Kidney (tissue), 14 donors: ENCODE measurements around the gene ATP6V1A. TPM values are rescaled to one million over a fixed set of nuclear protein-coding genes. Genes with fewer than 3 reads are reported as not detected.

Source experiments
- DNase-seq, 5 donors: peaks; one replicate each; pipeline ENCODE4 v3.0.0-alpha.2; 2013 to 2020
- FAIRE-seq: peaks from 2 replicates; lab custom pipeline; 2012; peaks lifted over from hg19 to GRCh38; lab: Jason Lieb, UNC
- H3K27ac ChIP-seq, 2 donors: one replicate each; pipeline ENCODE4 v1.7.0; 2013; ENCODE audit warnings: low read depth in 2 of 2, low read length in 2 of 2, inconsistent platforms in 1 of 2
- H3K27me3 ChIP-seq: one replicate; pipeline ENCODE4 v1.7.1; 2013; ENCODE audit warnings: low read length, inconsistent platforms; ENCODE audit not compliant: control insufficient read depth, insufficient read depth
- H3K36me3 ChIP-seq, 3 donors: one replicate each; pipeline versions ENCODE4 v1.7.0 to v1.7.1; 2013; ENCODE audit warnings: low read length in 3 of 3, control low read depth in 1 of 3, inconsistent platforms in 1 of 3; ENCODE audit not compliant: insufficient read depth in 3 of 3, control insufficient read depth in 2 of 3
- H3K4me1 ChIP-seq, 3 donors: one replicate each; pipeline versions ENCODE4 v1.7.0 to v1.7.1; 2013; ENCODE audit warnings: low read length in 3 of 3, inconsistent platforms in 1 of 3, low read depth in 1 of 3; ENCODE audit not compliant: control insufficient read depth in 2 of 3, insufficient read depth in 2 of 3
- H3K4me3 ChIP-seq, 3 donors: one replicate each; pipeline versions ENCODE4 v1.7.0 to v1.8.1; 2013; ENCODE audit warnings: low read length in 3 of 3, control low read depth in 1 of 3, inconsistent platforms in 1 of 3
- H3K9ac ChIP-seq, 3 donors: one replicate each; pipeline versions ENCODE4 v1.7.0 to v1.7.1; 2013; ENCODE audit warnings: low read length in 3 of 3, control low read depth in 1 of 3, inconsistent platforms in 1 of 3
- H3K9me3 ChIP-seq, 3 donors: one replicate each; pipeline versions ENCODE4 v1.7.0 to v1.7.1; 2013; ENCODE audit warnings: low read length in 3 of 3, control low read depth in 1 of 3, inconsistent platforms in 1 of 3; ENCODE audit not compliant: control insufficient read depth in 2 of 3, insufficient read depth in 1 of 3
- intact Hi-C: fragments of 100-400 bp; cut with DNase I; formaldehyde crosslinking; loops from one replicate; pipeline ENCODE4 v1.11.1; 2022
- polyA plus RNA-seq: library from polyadenylated mRNA; stranded (reverse); fragments of 350-450 nt; fragmentation: Illumina TruSeq; extraction: RNeasy Lipid Tissue Mini Kit (QIAGEN cat#74804); gene quantifications from one replicate; pipeline ENCODE4 v1.2.3, GENCODE V29; 2014; ENCODE audit warnings: low read depth, low replicate concordance; ENCODE audit not compliant: insufficient read depth
- total RNA-seq: library from RNA; stranded (reverse); fragmentation: NEBNext Ultra II Directional; extraction: Animal tissue kit (Norgen Biotek cat#: 25700); gene quantifications from one replicate; pipeline ENCODE4 v1.2.1, GENCODE V29; 2021
- TF ChIP-seq, protein P1 (sequence below): IDR thresholded peaks from 3 replicates; pipeline ENCODE4 v1.5.1; 2012; ENCODE audit warnings: mild to moderate bottlenecking, moderate library complexity, borderline replicate concordance; ENCODE audit not compliant: insufficient read depth; ENCODE audit errors: extremely low read depth
- donor health status: control.
- donor health status: control.
- donor health status: control.
- donor health status: control.
- donor health status: control.
- donor health status: DM: yes; HTN: yes; CAD: no.
- donor health status: Normal renal cell carcinoma (clear cell type).

Gene ATP6V1A
- total and polyA plus RNA-seq, 2 donors from 2014 or later = 87.1 to 172 TPM

DNA sequence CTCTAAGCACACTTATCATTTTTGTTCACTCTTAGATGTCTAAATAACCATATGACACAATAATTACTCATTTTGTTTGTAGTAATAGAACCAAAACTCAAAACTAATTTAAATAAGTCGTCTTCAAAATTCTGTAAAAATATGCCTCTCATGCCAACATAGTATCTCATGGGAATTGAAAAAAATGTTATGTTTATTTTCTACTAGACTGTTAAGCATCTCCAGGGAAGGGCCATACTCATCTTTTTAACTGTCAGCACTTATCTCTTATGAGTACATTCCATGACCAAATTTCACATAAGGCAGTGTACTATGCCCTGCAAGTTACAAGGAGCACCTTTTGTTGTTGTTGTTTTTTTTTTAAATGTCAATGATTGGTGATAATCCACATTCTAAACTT, 32.1 kb upstream of the ATP6V1A start:
- Histone ChIP-seq H3K9me3 (no peaks in the 10 kb centered on the region), H3K4me3 (peak overlapping the region in 1 of 3 donors; percentile 23), H3K27ac (peak overlapping the region in 1 of 2 donors; percentile 71), H3K4me1 (peaks cover 0 to 9% (median 0%) of the 10 kb centered on the region in 3 donors), H3K27me3 (no peaks in the 10 kb centered on the region), H3K36me3 (no peaks in the 10 kb centered on the region), H3K9ac (no peak overlapping the region)
- FAIRE-seq (no peak), DNase-seq (no peak)
- TF ChIP-seq, protein P1, sequence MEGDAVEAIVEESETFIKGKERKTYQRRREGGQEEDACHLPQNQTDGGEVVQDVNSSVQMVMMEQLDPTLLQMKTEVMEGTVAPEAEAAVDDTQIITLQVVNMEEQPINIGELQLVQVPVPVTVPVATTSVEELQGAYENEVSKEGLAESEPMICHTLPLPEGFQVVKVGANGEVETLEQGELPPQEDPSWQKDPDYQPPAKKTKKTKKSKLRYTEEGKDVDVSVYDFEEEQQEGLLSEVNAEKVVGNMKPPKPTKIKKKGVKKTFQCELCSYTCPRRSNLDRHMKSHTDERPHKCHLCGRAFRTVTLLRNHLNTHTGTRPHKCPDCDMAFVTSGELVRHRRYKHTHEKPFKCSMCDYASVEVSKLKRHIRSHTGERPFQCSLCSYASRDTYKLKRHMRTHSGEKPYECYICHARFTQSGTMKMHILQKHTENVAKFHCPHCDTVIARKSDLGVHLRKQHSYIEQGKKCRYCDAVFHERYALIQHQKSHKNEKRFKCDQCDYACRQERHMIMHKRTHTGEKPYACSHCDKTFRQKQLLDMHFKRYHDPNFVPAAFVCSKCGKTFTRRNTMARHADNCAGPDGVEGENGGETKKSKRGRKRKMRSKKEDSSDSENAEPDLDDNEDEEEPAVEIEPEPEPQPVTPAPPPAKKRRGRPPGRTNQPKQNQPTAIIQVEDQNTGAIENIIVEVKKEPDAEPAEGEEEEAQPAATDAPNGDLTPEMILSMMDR = no peak
- intact Hi-C loops = no loop called here

DNA sequence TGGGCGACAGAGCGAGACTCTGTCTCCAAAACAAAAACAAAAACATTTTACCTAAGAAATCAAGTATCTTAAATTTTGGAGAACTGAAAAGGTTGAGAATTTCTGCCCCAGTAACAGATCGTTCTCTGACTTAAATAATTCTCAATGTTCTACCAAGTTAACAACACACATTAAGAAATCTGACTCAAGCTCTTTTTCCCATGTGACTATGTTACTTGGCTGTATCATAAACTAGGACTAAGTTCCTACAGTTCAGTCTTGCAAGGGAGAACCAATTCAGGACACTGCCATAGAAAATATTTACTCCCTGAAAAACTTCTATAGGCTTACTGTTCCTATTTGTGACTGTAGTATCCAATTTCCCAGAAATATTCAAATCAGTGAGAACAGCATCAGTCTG, 29.5 kb upstream of the ATP6V1A start:
- Histone ChIP-seq H3K4me3 (no peak overlapping the region), H3K27me3 (no peaks in the 10 kb centered on the region), H3K4me1 (peaks cover 0 to 16% (median 0%) of the 10 kb centered on the region in 3 donors), H3K27ac (no peak overlapping the region), H3K36me3 (peaks cover 0 to 9% (median 0%) of the 10 kb centered on the region in 3 donors), H3K9me3 (no peaks in the 10 kb centered on the region), H3K9ac (no peak overlapping the region)
- TF ChIP-seq, protein P1 = no peak
- DNase-seq = no peak
- intact Hi-C loops = no loop called here
- no peak for FAIRE-seq

DNA sequence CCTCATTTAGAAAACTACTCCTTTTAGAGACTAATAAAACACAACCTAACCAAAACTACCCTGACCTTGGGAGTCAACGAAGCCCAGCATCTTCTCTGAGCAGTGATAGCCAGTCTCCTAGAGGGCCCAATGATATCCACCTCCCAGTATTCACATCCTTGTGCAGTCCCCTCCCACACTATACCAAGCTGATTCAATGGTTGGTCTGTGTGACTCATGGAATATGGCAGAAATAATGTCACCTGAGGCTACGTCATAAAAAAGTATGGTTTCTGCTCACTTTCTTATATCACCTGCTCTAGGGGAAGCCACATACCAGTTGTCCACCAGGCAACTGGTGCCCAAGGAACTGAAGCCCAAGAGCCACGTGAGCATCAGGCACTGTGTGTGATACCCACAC, 29.0 kb upstream of the ATP6V1A start:
- intact Hi-C loops = no loop called here
- no peak for FAIRE-seq
- peaks cover 0 to 11% (median under 1%) of the 10 kb centered on the region in 3 donors for H3K36me3 ChIP-seq
- H3K9ac ChIP-seq = no peak overlapping the region
- DNase-seq = no peak
- H3K9me3 ChIP-seq = no peaks in the 10 kb centered on the region
- no peaks in the 10 kb centered on the region for H3K27me3 ChIP-seq
- TF ChIP-seq, protein P1 = no peak
- H3K27ac ChIP-seq = no peak overlapping the region
- H3K4me1 ChIP-seq = peaks cover 0 to 16% (median 0%) of the 10 kb centered on the region in 3 donors
- H3K4me3 ChIP-seq = no peak overlapping the region

DNA sequence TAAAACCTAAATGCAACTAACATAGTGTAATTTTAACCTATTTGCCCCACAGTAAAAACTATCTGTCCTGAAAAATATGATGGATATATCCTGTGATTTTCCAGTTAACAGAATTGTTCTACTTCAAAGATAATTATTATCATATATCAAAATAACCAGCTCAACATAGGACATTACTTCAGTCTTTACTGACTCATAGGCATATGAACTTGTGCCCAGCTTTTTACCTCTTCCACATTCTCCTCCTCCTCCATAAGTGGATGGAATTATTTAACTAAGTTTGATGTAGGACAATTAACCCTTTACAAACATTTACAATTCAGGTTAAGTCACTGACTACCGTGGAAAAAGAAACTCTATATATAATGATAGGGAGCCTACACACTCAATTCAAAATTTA, 27.5 kb upstream of the ATP6V1A start:
- DNase-seq = no peak
- Histone ChIP-seq H3K36me3 (peaks cover 0 to 11% (median 3%) of the 10 kb centered on the region in 3 donors), H3K27me3 (no peaks in the 10 kb centered on the region), H3K9ac (no peak overlapping the region), H3K4me3 (no peak overlapping the region), H3K4me1 (peaks cover 0 to 16% (median 0%) of the 10 kb centered on the region in 3 donors), H3K9me3 (no peaks in the 10 kb centered on the region), H3K27ac (no peak overlapping the region)
- intact Hi-C loops = no loop called here
- no peak for FAIRE-seq
- TF ChIP-seq, protein P1 = no peak
